Kidney (tissue), 14 donors: ENCODE data around the gene IRF6. TPM values are rescaled to one million over a fixed set of nuclear protein-coding genes. Genes with fewer than 3 reads are reported as not detected.

Experiments used
- DNase-seq, 5 donors: peaks; one replicate each; pipeline ENCODE4 v3.0.0-alpha.2; 2013 to 2020
- FAIRE-seq: peaks from 2 replicates; lab custom pipeline; 2012; peaks lifted over from hg19 to GRCh38; lab: Jason Lieb, UNC
- H3K27ac ChIP-seq, 2 donors: one replicate each; pipeline ENCODE4 v1.7.0; 2013; ENCODE audit warnings: low read depth in 2 of 2, low read length in 2 of 2, inconsistent platforms in 1 of 2
- H3K27me3 ChIP-seq: one replicate; pipeline ENCODE4 v1.7.1; 2013; ENCODE audit warnings: low read length, inconsistent platforms; ENCODE audit not compliant: control insufficient read depth, insufficient read depth
- H3K36me3 ChIP-seq, 3 donors: one replicate each; pipeline versions ENCODE4 v1.7.0 to v1.7.1; 2013; ENCODE audit warnings: low read length in 3 of 3, control low read depth in 1 of 3, inconsistent platforms in 1 of 3; ENCODE audit not compliant: insufficient read depth in 3 of 3, control insufficient read depth in 2 of 3
- H3K4me1 ChIP-seq, 3 donors: one replicate each; pipeline versions ENCODE4 v1.7.0 to v1.7.1; 2013; ENCODE audit warnings: low read length in 3 of 3, inconsistent platforms in 1 of 3, low read depth in 1 of 3; ENCODE audit not compliant: control insufficient read depth in 2 of 3, insufficient read depth in 2 of 3
- H3K4me3 ChIP-seq, 3 donors: one replicate each; pipeline versions ENCODE4 v1.7.0 to v1.8.1; 2013; ENCODE audit warnings: low read length in 3 of 3, control low read depth in 1 of 3, inconsistent platforms in 1 of 3
- H3K9ac ChIP-seq, 3 donors: one replicate each; pipeline versions ENCODE4 v1.7.0 to v1.7.1; 2013; ENCODE audit warnings: low read length in 3 of 3, control low read depth in 1 of 3, inconsistent platforms in 1 of 3
- H3K9me3 ChIP-seq, 3 donors: one replicate each; pipeline versions ENCODE4 v1.7.0 to v1.7.1; 2013; ENCODE audit warnings: low read length in 3 of 3, control low read depth in 1 of 3, inconsistent platforms in 1 of 3; ENCODE audit not compliant: control insufficient read depth in 2 of 3, insufficient read depth in 1 of 3
- intact Hi-C: fragments of 100-400 bp; cut with DNase I; formaldehyde crosslinking; loops from one replicate; pipeline ENCODE4 v1.11.1; 2022
- polyA plus RNA-seq: library from polyadenylated mRNA; stranded (reverse); fragments of 350-450 nt; fragmentation: Illumina TruSeq; extraction: RNeasy Lipid Tissue Mini Kit (QIAGEN cat#74804); gene quantifications from one replicate; pipeline ENCODE4 v1.2.3, GENCODE V29; 2014; ENCODE audit warnings: low read depth, low replicate concordance; ENCODE audit not compliant: insufficient read depth
- total RNA-seq: library from RNA; stranded (reverse); fragmentation: NEBNext Ultra II Directional; extraction: Animal tissue kit (Norgen Biotek cat#: 25700); gene quantifications from one replicate; pipeline ENCODE4 v1.2.1, GENCODE V29; 2021
- TF ChIP-seq, protein P1 (sequence below): IDR thresholded peaks from 3 replicates; pipeline ENCODE4 v1.5.1; 2012; ENCODE audit warnings: mild to moderate bottlenecking, moderate library complexity, borderline replicate concordance; ENCODE audit not compliant: insufficient read depth; ENCODE audit errors: extremely low read depth
- donor health status: control.
- donor health status: control.
- donor health status: control.
- donor health status: control.
- donor health status: control.
- donor health status: DM: yes; HTN: yes; CAD: no.
- donor health status: Normal renal cell carcinoma (clear cell type).

The IRF6 gene
- total and polyA plus RNA-seq, 2 donors from 2014 or later: 24.0 to 37.1 TPM

DNA sequence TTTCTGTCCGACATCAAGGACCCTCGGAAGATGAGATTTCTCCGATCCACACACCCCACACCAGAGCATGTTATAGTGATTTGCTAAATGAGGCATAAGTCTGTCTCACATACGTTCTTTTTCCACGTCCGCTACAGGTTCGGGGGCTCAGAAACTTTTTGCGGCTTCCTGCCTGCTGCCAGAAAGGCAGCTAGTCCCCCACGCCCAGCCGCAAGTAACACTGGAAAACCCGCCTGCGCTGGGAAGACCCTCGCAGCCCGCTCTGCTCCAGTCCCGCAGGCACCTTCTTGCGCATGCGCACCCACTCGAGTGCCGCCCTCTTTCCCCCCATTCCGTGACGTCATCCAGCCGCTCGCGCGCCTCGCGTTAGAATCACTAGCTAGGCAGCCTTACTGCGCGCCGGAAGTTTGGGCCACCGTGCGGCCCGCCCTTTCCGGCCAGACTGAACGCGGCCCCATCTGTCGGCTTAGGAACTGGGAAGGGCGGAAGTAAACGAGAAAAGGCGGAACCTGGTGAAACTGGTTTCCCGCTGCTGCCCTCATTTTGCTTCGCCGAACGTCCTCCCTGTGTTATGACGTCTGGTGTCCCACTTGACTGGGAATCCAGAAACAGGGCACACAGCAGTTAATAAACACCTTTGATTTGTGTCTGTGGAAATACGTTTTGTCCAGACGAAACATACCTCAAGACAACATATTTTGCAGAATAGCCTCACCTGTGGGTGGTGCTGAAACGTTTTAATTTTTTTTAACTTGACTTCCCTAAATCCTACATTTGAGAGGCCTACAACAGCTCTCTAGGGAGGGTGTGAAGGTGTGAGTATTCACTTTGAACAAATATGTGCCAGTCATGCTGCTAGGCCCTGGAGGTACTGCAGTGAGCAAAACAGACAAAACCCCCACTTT, 21.4 kb downstream of the IRF6 start, which contains the start of gene C1orf74:
Gene C1orf74, minus strand, starts transcription at position 295 of the 905 bp plus-strand sequence. CDS start 925 bp downstream, outside the sequence.
- peaks cover 0 to 29% (median 26%) of the 10 kb centered on the region in 3 donors for H3K4me1 ChIP-seq
- no peaks in the 10 kb centered on the region for H3K9me3 ChIP-seq
- peak within 1 kb of the TSS; percentile 43 to 91 (median 88) for H3K9ac ChIP-seq
- DNase-seq: peak; percentile 99 to 100 (median 100)
- FAIRE-seq: peak; percentile 83
- peaks cover 0 to 2% (median 0%) of the 10 kb centered on the region in 3 donors for H3K36me3 ChIP-seq
- H3K27ac ChIP-seq: peak within 1 kb of the TSS; percentile 85 to 86
- intact Hi-C loops: no loop called here
- H3K4me3 ChIP-seq: peak within 1 kb of the TSS; percentile 73 to 90 (median 90)
- no peaks in the 10 kb centered on the region for H3K27me3 ChIP-seq
- TF ChIP-seq, protein P1, sequence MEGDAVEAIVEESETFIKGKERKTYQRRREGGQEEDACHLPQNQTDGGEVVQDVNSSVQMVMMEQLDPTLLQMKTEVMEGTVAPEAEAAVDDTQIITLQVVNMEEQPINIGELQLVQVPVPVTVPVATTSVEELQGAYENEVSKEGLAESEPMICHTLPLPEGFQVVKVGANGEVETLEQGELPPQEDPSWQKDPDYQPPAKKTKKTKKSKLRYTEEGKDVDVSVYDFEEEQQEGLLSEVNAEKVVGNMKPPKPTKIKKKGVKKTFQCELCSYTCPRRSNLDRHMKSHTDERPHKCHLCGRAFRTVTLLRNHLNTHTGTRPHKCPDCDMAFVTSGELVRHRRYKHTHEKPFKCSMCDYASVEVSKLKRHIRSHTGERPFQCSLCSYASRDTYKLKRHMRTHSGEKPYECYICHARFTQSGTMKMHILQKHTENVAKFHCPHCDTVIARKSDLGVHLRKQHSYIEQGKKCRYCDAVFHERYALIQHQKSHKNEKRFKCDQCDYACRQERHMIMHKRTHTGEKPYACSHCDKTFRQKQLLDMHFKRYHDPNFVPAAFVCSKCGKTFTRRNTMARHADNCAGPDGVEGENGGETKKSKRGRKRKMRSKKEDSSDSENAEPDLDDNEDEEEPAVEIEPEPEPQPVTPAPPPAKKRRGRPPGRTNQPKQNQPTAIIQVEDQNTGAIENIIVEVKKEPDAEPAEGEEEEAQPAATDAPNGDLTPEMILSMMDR: no peak

DNA sequence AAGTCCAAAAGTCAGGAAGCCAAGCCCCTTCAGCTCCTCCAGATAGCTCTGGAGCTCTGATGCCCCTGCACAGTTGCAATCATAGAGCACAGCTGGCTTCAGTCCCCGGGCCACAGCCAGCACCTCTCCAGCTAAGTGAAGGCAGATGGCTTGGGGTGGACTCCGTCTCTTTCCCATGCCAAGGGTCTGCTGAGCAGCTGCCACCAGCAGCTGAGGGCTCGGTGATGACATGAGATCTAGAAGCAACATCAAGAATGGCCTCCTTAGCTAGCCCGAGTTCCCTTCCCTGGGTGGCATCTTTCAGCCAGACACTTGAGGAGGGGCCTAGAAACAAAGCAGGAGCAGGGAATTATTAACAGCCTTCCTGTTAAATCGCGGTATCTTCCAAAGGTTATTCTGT, 22.6 kb downstream of the IRF6 start:
- Histone ChIP-seq H3K9me3 (no peaks in the 10 kb centered on the region), H3K4me1 (peaks cover 0 to 29% (median 26%) of the 10 kb centered on the region in 3 donors), H3K4me3 (peak overlapping the region; percentile 70 to 90 (median 90)), H3K27ac (no peak overlapping the region), H3K9ac (peak overlapping the region in 1 of 3 donors; percentile 91), H3K27me3 (no peaks in the 10 kb centered on the region), H3K36me3 (no peaks in the 10 kb centered on the region)
- DNase-seq: peak in 3 of 5 donors; percentile 17 to 61 (median 37)
- FAIRE-seq: no peak
- TF ChIP-seq, protein P1: no peak
- intact Hi-C loops: no loop called here

DNA sequence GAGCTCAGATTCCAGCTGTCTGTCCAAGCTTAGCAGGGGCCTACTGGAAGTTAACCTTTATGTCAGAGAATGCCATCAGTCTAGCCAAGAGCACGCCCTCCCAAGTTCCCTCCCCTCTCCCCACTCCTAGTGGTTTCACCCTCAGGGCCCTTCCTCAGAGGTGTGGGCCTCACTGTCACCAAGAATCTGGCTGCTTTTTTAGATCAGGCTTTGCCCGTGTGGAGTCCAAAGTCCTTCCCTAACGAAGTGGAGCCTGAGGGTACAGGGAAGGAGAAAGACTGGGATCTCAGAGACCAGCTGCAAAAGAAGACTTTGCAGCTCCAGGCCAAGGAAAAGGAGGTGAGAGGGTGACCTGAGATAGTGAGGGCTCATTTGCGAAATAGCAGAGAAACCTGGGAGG, 25.7 kb downstream of the IRF6 start:
- Histone ChIP-seq H3K36me3 (no peaks in the 10 kb centered on the region), H3K27ac (no peak overlapping the region), H3K9ac (no peak overlapping the region), H3K27me3 (no peaks in the 10 kb centered on the region), H3K4me1 (peaks cover 0 to 19% (median 17%) of the 10 kb centered on the region in 3 donors), H3K9me3 (no peaks in the 10 kb centered on the region), H3K4me3 (no peak overlapping the region)
- FAIRE-seq (no peak), DNase-seq (no peak)
- intact Hi-C loops: no loop called here
- TF ChIP-seq, protein P1: no peak
